Measurements from ENCODE around the gene TSR3.

DNA sequence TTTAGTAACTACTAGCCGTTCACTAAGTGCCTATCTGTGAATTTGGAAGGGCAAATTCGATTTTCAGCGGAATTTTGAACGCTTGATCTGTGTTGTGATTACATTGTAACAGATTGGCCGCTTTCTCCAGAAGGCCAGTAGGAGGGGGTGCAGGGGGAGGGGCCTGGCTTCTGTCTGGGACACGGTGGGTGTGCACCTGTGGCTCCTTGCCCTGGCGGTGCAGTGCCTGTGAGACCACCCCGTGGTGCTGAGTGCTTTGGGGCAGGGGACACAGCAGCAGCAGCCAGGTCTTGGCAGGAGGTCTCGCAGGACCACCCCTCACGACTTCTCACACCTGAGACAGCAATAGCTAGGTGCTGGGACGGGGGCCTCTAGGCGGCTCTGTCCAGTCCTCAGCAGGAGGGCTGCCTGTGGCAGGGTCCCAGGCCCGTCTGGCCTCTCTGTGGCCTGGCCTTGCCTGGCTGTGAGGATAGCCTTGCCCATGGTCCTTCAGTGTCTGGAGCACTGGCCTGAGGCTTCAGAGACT, 40.4 kb downstream of the TSR3 start:
- TF ChIP-seq, protein P1, sequence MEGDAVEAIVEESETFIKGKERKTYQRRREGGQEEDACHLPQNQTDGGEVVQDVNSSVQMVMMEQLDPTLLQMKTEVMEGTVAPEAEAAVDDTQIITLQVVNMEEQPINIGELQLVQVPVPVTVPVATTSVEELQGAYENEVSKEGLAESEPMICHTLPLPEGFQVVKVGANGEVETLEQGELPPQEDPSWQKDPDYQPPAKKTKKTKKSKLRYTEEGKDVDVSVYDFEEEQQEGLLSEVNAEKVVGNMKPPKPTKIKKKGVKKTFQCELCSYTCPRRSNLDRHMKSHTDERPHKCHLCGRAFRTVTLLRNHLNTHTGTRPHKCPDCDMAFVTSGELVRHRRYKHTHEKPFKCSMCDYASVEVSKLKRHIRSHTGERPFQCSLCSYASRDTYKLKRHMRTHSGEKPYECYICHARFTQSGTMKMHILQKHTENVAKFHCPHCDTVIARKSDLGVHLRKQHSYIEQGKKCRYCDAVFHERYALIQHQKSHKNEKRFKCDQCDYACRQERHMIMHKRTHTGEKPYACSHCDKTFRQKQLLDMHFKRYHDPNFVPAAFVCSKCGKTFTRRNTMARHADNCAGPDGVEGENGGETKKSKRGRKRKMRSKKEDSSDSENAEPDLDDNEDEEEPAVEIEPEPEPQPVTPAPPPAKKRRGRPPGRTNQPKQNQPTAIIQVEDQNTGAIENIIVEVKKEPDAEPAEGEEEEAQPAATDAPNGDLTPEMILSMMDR (IDR thresholded peaks at IDR 0.05) = no peak
- TF ChIP-seq EZH2 (IDR thresholded peaks at IDR 0.05; ENCODE audit: borderline replicate concordance, insufficient read depth, low read depth, low read length, poor library complexity, severe bottlenecking) = no peak

Measured in B cell (primary cell).